ENCODE results near the gene RNF14. TPM values are rescaled to one million over a fixed set of nuclear protein-coding genes. Genes with fewer than 3 reads are reported as not detected.

Gene RNF14
- total RNA-seq, 2 donors from 2014 or later, result 38.2 to 43.5 TPM

DNA sequence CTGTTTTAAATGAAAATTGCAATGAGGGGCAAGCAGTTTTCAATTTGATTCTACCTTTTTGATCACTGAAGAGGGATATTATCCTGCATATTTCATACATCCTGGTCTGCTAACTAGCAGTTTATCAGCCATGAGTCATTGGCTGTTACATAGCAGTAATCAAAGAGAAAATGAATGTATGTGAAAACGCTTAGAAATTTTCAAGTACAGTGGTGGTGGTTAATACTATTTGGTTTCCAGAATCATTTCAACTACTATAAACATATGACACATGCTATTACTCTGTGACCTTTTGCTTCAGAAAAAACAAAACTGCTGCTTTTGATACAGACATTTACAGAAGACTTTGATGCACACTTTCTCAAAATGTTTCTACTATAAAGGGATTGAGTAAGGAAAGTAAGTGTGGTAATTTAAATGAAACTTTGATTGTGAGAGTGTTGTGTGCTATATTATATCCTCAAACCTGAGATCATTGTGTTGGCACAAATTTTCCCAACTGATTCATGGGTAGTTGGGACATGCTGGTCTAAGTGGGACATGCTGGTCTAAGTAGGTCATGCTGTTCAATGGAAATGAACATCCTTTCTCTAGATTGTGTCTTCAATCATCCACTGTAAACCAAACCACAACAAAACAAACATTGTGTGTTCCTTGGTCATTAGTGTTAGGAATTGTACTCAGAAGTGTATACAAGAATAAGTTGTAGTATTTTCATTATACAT, 5.1 kb downstream of the RNF14 start:
- H3K27ac Mint-ChIP-seq, result no peak overlapping the region
- H3K4me1 Mint-ChIP-seq (ENCODE audit: low read depth in 2 of 2), result peaks cover 29 to 39% of the 10 kb centered on the region in 2 donors
- no peaks in the 10 kb centered on the region for H3K27me3 Mint-ChIP-seq
- DNase-seq (ENCODE audit: low spot score) (no peak), ATAC-seq (no peak)
- no peaks in the 10 kb centered on the region for H3K9me3 Mint-ChIP-seq
- H3K4me3 Mint-ChIP-seq, result no peak overlapping the region
- H3K36me3 Mint-ChIP-seq, result peaks cover 10% of the 10 kb centered on the region

DNA sequence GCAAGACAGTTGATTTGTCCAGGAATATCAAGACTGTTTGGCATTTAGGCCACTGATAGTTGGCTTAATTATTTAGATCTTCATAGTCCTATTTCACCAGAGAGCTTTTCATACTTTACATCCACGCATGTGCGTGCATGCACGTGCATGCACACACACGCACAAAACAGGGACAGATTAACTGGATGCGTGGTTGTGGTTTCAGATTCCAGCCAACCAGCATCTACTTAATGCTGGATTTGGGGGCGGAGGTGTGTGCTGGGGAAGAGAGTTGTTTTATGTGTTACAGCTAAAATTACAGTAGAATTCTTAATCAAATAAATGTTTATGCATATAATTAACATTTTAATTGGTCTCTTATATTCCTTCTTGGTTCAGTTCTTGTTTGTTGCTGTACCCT, 7.3 kb downstream of the RNF14 start:
- Mint-ChIP-seq H3K4me1 (ENCODE audit: low read depth in 2 of 2) (peaks cover 14 to 23% of the 10 kb centered on the region in 2 donors), H3K27me3 (no peaks in the 10 kb centered on the region), H3K27ac (no peak overlapping the region), H3K9me3 (no peaks in the 10 kb centered on the region), H3K4me3 (no peak overlapping the region), H3K36me3 (peaks cover 20% of the 10 kb centered on the region)
- DNase-seq (ENCODE audit: low spot score) (no peak), ATAC-seq (no peak)

DNA sequence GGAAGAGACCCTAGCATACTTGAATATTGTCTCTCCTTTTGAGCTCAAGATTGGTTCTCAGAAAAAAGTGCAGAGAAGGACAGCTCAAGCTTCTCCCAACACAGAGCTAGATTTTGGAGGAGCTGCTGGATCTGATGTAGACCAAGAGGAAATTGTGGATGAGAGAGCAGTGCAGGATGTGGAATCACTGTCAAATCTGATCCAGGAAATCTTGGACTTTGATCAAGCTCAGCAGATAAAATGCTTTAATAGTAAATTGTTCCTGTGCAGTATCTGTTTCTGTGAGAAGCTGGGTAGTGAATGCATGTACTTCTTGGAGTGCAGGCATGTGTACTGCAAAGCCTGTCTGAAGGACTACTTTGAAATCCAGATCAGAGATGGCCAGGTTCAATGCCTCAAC, 9.5 kb downstream of the RNF14 start:
- ATAC-seq, result no peak
- Mint-ChIP-seq H3K27ac (no peak overlapping the region), H3K9me3 (no peaks in the 10 kb centered on the region), H3K36me3 (peaks cover 20% of the 10 kb centered on the region), H3K4me1 (ENCODE audit: low read depth in 2 of 2) (peaks cover 11 to 18% of the 10 kb centered on the region in 2 donors), H3K4me3 (no peak overlapping the region), H3K27me3 (no peaks in the 10 kb centered on the region)
- DNase-seq (ENCODE audit: low spot score), result no peak

DNA sequence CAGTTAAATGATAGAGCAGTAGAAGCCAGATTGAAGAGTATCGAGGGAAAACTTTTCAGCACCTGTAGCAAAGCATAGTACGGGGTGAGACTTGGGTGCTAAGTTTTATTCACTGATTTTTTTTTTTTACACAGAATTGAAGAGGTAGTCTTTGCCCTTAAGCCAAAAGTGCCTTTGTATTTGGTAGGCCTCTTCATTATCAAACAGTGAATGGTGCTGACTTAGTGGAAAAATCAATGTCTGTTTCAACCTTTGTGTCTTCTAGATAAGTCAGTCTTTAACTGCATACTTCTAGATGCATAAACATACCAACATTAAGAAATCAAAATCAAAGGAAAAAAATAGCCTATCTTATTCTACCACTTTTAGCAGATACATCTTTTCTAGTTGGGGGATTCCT, 13.7 kb downstream of the RNF14 start:
- no peaks in the 10 kb centered on the region for H3K9me3 Mint-ChIP-seq
- H3K4me1 Mint-ChIP-seq (ENCODE audit: low read depth in 2 of 2), result peaks cover 0 to 8% of the 10 kb centered on the region in 2 donors
- ATAC-seq, result no peak
- no peak overlapping the region for H3K4me3 Mint-ChIP-seq
- no peaks in the 10 kb centered on the region for H3K27me3 Mint-ChIP-seq
- no peak for DNase-seq (ENCODE audit: low spot score)
- H3K36me3 Mint-ChIP-seq, result peaks cover 25% of the 10 kb centered on the region
- no peak overlapping the region for H3K27ac Mint-ChIP-seq

DNA sequence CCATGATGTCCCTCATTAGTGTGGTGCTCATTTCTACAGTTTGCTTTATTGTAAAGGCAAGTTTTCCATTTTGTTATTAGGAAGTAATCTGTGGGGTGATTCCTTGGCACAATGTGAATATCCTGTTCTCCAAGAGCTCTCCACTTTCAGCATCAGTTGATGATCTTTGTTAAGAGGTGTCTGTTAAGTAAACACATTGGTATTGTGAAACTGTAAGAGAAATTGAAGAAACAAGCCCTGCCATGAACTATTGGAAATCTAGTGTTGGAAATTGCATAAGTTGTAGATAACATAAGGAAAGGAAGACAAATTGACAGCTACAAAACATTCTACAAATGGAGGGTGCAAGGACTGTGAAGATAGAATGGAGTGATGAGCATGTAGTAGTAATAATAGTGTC, 17.2 kb downstream of the RNF14 start:
- Mint-ChIP-seq H3K4me1 (ENCODE audit: low read depth in 2 of 2) (peaks cover 0 to 8% of the 10 kb centered on the region in 2 donors), H3K27ac (no peak overlapping the region), H3K4me3 (no peak overlapping the region), H3K36me3 (peaks cover 17% of the 10 kb centered on the region), H3K27me3 (no peaks in the 10 kb centered on the region), H3K9me3 (no peaks in the 10 kb centered on the region)
- DNase-seq (ENCODE audit: low spot score) (no peak), ATAC-seq (no peak)

DNA sequence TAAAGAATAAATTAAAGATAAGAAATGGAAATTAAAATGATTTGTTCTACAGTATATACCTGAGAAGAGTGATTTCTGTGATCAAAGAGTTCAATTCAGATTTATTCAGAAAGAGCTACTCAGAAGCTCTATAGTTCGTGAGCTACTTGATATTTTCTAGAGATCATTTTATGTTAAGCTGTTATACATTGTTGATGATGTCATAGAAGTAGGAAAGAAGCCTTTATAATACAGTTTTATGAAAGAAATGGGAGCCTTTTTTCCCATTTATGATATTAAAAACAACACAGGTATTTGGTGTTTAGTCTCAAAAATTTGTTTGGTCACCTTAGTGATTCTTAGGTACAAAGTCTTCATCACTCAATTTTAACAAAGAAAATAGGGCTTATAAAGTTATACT, 20.8 kb downstream of the RNF14 start:
- Mint-ChIP-seq H3K9me3 (no peaks in the 10 kb centered on the region), H3K36me3 (peaks cover 30% of the 10 kb centered on the region), H3K27me3 (no peaks in the 10 kb centered on the region), H3K4me1 (ENCODE audit: low read depth in 2 of 2) (peaks cover 0 to 8% of the 10 kb centered on the region in 2 donors), H3K4me3 (no peak overlapping the region), H3K27ac (no peak overlapping the region)
- no peak for DNase-seq (ENCODE audit: low spot score)
- no peak for ATAC-seq

DNA sequence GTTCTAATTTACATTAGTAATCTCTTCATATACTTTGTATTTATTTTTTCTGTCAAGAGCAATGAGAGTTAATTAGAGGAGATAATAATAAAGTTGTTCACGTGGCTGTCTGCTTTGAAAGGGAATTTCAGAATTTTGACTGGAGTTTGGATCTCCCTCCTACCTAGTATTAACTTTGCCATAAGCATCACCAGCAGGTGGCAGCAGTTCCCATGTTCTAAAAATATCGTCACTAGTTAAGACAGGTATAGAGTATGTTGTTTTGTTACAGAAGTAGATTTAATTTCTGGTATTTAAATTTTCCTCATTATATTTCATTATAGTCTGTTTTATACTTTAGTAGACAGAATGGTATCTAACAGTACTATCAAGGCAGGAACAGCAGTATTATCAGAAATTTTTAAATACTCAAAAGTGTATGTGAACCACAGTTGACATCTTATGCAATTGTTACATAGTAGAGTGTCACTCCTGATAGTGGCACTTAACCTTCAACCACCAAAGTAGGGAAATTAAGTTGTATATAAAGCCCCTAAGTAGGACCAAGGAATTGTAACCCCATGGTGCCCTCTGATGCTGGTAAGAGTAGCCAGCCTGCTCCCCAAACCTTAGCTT, 23.6 kb downstream of the RNF14 start:
- Mint-ChIP-seq H3K4me3 (no peak overlapping the region), H3K9me3 (no peaks in the 10 kb centered on the region), H3K27ac (no peak overlapping the region), H3K36me3 (peaks cover 21% of the 10 kb centered on the region), H3K27me3 (no peaks in the 10 kb centered on the region), H3K4me1 (ENCODE audit: low read depth in 2 of 2) (no peaks in the 10 kb centered on the region)
- ATAC-seq (peak in 1 of 2 donors; percentile 62), DNase-seq (ENCODE audit: low spot score) (no peak)

DNA sequence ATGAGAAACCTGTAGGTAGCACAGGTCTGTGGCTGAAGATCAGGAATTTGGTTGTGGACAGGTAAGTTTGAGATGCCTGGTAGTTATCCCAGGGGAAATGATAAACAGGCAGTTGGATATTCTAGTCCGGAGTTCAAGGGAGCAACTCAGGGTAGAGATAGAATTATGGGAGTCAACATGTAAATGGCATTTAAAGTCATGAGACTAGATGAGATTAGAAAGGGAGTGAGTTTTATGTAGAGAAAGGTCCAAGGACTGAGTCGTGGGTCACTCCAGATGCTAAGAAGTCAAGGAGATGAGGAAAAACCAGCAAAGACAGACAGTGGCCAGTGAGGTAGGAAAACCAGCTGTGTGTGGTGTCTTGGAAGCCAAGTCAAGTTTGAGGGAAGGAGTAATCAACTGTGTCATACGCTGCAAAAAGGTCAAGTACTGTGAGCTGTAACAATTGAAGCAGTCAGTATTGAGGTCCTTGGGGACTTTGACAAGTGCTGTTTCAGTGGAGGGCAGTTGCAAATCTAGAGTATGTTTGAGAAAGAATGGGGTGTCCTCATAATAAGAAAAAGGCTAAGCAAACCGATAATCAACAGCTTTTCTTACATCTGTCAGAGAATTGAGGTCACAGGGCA, 25.7 kb downstream of the RNF14 start:
- H3K27ac Mint-ChIP-seq, result peak overlapping the region in 1 of 2 donors; percentile 2
- H3K9me3 Mint-ChIP-seq, result no peaks in the 10 kb centered on the region
- peaks cover 18% of the 10 kb centered on the region for H3K36me3 Mint-ChIP-seq
- no peaks in the 10 kb centered on the region for H3K27me3 Mint-ChIP-seq
- H3K4me1 Mint-ChIP-seq (ENCODE audit: low read depth in 2 of 2), result no peaks in the 10 kb centered on the region
- no peak for DNase-seq (ENCODE audit: low spot score)
- ATAC-seq, result no peak
- no peak overlapping the region for H3K4me3 Mint-ChIP-seq

DNA sequence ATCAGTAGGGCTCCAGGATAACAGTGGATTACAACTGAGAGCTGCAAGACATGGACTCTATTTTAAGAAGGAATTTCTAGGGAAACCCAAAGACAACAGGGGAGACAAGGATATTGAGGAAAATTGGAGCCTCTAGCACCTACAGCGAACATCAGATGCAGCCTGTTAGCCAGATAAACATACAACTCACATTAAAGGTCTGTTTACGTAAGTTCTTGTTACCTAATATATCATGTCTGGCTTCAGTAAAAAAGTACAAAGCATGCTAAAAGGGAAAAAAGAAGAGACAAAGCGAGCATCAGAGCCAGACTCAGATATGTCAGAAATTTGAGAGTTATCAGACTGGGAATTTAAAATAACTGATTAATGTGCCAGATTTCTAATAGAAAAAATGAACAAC, 26.8 kb downstream of the RNF14 start:
- ATAC-seq (no peak), DNase-seq (ENCODE audit: low spot score) (no peak)
- no peak overlapping the region for H3K27ac Mint-ChIP-seq
- no peaks in the 10 kb centered on the region for H3K4me1 Mint-ChIP-seq (ENCODE audit: low read depth in 2 of 2)
- no peak overlapping the region for H3K4me3 Mint-ChIP-seq
- no peaks in the 10 kb centered on the region for H3K9me3 Mint-ChIP-seq
- H3K36me3 Mint-ChIP-seq, result peaks cover 18% of the 10 kb centered on the region
- no peaks in the 10 kb centered on the region for H3K27me3 Mint-ChIP-seq

DNA sequence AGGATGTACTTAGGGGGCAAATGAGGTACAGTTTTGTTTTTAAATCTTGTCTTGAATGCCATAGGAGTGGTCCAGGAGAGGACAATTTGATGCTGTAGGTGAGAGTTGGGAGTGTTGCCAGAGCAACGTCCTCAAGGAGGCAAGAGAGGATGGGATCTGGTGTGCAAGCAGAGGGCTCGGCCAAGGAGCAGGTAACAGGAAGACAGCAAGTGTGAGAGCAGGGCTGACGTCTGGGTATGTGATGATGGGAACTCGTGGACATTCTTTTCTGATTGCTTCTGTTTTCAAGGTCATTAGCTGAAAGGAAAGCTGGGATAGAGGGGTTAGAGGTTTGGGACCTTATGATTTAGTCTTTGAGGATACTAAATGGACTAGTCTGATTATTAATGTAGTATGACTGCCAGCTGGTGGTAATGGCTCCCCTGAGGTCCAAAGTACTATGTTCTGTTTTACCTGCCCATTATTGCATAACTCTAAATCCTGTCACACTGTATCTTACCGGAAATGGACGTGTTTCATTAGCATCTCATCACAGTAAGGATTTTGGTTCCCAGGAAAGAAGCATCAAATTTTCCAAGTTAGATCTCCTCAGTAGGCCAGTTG, 28.6 kb downstream of the RNF14 start:
- Mint-ChIP-seq H3K4me3 (no peak overlapping the region), H3K27me3 (no peaks in the 10 kb centered on the region), H3K27ac (no peak overlapping the region), H3K9me3 (no peaks in the 10 kb centered on the region), H3K36me3 (peaks cover 18% of the 10 kb centered on the region), H3K4me1 (ENCODE audit: low read depth in 2 of 2) (no peaks in the 10 kb centered on the region)
- ATAC-seq, result no peak
- no peak for DNase-seq (ENCODE audit: low spot score)

DNA sequence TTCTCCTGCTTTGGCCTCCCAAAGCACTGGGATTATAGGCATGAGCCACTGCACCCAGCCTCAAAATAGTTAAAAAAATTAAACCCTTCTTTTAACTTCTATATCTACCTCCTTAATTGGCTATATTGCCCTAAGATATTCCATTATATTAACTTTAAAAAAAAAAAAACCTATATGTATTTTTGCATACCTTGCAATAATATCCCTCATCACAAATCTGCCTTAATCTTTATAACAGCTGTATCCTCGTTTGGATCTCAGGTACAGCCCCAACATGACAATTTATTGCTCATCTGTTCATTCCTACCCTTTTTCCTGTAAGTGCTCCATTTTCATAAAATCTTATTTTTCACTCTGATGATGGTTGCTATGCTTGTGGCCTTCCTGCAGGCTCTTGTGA, 31.3 kb downstream of the RNF14 start:
- ATAC-seq (no peak), DNase-seq (ENCODE audit: low spot score) (no peak)
- H3K27me3 Mint-ChIP-seq, result no peaks in the 10 kb centered on the region
- peaks cover 1% of the 10 kb centered on the region in 2 donors for H3K4me1 Mint-ChIP-seq (ENCODE audit: low read depth in 2 of 2)
- no peak overlapping the region for H3K4me3 Mint-ChIP-seq
- H3K27ac Mint-ChIP-seq, result peak overlapping the region in 1 of 2 donors; percentile 41
- no peaks in the 10 kb centered on the region for H3K9me3 Mint-ChIP-seq
- H3K36me3 Mint-ChIP-seq, result peaks cover 5% of the 10 kb centered on the region

DNA sequence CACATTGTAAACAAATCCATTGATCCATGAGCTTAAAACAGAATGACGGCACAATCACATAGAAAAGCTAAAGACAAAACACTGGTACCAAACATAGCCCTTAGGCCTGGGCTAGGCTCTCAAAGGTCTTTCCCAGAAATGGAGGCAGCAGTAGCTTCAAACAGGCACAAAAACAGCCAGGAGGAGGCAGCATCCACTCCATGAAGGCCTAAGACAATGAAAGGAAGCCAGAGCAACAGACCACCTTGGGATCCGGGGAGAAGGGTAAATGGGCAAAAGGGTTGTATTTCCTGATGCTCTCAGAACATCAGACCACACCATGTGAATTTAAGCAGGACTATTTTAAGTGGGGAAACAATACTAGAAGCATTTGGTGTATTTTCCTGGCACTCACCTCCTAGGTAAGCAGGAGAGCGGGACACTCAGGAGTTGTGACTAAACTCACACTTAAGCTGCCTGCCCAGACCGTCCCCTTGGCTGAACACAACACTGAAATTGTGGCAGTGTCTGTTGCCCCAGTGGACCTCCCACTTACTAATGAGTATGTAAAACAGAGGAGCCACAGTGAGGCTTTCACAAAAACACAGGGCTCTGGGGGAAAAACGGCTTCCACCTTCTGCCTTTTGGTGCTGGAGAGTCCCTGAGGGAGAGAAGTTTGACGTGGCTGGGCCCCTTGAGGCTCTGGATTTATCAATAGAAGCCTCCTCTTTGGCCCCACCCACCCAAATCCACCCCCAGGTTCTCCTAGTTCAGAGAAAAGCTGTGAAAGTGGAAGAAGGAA, 32.0 kb downstream of the RNF14 start:
- Mint-ChIP-seq H3K36me3 (no peaks in the 10 kb centered on the region), H3K27ac (peak overlapping the region in 1 of 2 donors; percentile 41), H3K4me3 (no peak overlapping the region), H3K27me3 (no peaks in the 10 kb centered on the region), H3K9me3 (no peaks in the 10 kb centered on the region), H3K4me1 (ENCODE audit: low read depth in 2 of 2) (peaks cover 7 to 9% of the 10 kb centered on the region in 2 donors)
- DNase-seq (ENCODE audit: low spot score), result no peak
- ATAC-seq, result no peak

DNA sequence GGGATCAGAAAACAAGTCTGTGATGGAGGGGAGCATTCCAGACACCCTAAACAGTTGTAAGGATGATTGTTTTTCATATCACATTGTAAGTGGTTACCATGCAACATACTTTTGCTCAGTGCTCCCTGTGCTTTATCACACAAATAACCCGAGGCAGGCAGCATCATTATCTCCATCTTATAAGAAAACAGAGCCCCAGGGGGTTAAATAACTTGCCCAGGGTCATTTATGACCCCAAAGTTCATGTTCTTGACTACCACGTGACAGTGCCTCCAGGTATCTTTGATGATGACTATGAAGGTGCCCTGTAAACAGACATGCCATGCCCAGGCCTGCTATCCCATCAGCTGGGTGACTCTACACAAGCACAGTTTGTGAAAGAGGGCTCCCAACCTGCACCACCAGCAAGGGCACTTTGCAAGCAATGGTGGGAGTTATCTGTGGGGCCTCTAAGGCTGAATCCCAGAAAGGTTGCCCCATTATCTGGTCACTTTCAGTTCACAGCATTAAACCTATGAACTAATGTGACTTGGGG, 34.4 kb downstream of the RNF14 start:
- H3K27ac Mint-ChIP-seq, result peak overlapping the region in 1 of 2 donors; percentile 55
- no peak for DNase-seq (ENCODE audit: low spot score)
- H3K36me3 Mint-ChIP-seq, result no peaks in the 10 kb centered on the region
- H3K4me1 Mint-ChIP-seq (ENCODE audit: low read depth in 2 of 2), result peaks cover 30% of the 10 kb centered on the region in 2 donors
- no peak overlapping the region for H3K4me3 Mint-ChIP-seq
- no peaks in the 10 kb centered on the region for H3K27me3 Mint-ChIP-seq
- H3K9me3 Mint-ChIP-seq, result no peaks in the 10 kb centered on the region
- ATAC-seq, result no peak
